Measurements from ENCODE around the gene PDK3.

PDK3 gene

DNA sequence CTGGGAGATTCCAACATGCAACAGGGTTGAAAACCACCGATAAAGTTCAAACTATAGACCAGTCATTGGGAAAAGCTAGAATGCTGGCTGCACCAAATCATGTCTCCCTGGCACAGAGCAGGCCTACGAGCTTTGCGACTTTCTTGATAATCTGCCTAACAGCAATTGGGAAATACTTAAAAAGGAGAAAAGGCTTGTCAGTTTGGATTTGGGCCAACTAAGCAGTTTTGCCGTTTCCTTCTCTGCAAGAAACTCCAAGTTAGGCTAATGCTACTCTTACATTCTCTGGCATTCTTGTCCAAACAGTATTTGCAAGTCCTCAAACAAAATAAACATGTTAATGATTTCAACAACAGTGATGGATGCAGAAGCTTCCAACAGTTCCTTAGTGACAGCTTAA is 87.9 kb downstream of the PDK3 start:
- DNase-seq (ENCODE audit: low read depth): no peak

DNA sequence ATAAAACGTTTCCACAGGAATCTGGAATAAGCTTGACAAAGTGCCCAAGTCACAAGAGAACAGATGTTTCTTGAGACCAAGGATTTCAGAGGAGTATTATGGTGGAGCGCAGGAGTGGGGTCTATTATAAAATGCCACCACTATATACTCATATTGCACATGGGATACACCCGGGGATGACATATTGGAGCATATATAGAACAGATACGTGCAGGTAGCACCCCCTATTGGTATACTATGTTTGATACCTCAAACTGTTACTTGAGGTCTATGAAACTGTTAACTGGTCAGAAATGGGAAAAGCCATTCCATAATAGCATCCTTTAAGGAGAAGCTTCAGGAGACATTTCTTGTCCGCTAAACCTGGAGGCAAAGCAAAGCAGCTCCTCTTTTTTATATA is 96.0 kb downstream of the PDK3 start:
- DNase-seq (ENCODE audit: low read depth): no peak

DNA sequence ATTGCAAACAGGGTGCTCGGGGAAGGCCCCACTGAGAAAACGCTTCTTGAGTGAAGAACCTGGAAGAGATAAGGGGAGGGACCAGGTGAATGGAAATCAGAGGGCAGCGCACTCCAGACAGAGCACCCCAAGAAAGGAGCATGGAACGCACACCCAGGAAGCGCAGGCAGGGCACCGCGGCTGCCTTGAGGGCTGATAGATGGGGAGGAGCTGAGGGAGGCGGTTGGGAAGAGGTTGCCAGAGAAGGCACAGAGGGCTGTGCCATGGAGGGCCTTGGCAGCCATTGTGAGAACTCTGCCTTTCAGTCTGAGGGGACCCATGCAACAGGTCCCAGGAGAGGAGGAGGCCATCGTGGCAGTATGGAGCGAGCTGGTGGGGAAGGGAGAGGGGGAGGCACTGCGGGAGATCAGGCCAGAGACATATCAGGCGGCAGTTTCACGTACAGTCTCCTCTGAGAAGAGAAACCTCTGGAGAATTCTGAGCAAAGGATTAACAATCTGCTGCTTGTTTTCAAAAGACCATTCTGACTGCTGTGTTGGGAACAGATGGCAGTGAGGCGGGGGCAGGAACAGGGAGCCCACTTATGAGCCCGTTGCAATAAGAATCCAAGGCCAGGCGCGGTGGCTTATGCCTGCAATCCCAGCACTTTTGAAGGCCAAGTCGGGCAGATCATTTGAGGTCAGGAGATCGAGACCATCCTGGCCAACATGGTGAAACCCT is 98.4 kb downstream of the PDK3 start:
- DNase-seq (ENCODE audit: low read depth): no peak

DNA sequence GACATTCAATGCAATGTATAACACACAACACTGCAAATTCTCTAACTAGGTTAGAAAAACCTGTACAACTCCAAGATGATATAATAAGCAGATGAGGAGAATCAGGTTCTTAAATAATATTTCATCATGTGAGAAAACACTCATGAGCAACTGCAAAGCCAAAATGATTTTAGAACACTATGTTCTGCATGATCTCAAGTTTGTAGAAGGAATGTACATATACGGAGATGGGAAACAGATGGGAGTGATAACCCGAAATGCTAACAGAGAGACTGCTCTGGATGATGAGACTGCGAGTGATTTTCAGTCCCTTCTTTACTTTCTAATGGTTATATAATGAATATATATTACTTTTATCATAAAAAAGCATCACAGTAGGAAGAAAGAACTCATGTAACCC is 101.2 kb downstream of the PDK3 start:
- DNase-seq (ENCODE audit: low read depth): no peak

DNA sequence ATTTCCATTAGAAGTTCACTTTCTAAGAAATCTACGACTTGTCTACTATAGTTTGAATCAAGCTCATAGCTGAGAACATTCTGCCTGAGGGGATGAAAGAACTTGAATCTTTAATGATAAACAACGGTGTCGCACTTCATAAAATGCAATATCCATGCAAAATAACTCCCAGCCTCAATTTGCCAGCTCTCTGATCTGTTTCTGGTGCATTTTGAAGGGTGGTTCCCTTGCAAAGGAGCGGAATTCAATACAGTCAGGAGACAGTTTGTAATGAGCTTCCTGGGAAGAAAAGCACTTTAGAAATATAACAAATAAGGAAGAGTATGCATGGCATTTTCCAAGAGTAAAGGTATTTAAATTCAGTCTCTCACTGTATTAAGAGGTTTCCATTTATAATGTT is 102.1 kb downstream of the PDK3 start:
- no peak for DNase-seq (ENCODE audit: low read depth)

DNA sequence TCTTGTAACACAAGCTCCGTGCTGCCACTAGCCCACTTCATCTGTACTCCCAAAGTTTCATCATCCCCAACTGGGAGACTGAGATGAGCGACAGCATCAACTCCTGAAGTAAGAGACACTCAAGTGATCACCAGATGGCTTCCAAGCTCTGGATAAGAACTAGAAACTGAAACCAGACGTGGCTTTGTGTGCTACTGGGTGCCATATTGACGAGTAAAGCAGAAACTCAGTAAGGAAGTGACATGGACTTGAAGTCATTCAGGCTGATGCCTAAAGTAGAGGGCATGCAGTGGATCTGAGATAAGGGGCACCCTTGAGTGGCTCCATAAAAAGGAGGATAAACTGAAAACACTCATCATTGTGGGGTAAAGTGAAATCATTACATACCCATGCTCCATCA is 109.7 kb downstream of the PDK3 start:
- DNase-seq (ENCODE audit: low read depth): no peak

DNA sequence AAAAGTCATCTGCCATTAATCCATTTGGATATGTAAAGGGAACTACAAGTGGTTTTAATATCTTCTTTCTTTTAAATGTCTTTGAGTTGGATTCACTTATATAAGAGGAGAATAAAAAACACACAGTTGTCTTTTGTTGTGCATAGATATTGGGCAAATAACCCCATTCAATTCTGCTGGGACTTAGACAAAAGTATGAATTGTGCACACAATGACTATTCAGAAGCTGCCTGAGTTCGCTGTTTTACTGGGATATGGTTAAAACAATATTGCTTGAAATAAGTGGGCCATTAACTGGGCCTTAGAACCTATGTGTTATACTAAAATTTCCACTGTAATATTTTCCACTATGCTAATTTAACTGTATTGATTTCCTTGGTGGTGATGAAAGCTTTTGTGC is 110.4 kb downstream of the PDK3 start:
- DNase-seq (ENCODE audit: low read depth): no peak

DNA sequence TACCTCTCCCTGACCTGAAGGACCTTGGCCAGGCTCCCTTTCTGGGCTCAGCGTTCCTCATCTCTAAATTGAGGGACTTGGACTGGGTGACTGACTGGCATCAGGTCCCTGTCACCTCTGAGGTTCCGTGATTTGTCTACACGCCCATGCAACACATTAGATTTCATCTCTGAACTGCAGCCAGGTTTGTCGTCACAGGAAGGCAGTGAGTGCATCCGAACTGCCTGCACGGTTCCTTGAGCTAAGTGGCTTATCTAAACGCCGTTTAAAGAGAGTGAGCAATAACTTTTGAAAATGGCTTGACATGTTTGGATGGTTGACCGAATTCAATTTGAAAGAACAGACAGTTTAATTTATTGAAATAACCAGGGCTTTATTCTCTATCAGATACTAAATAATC is 112.0 kb downstream of the PDK3 start:
- DNase-seq (ENCODE audit: low read depth): no peak
